KMS-11 (cell line): ENCODE data around the gene RIN3.
"Not testable (repeated sequence)": the region's sequence is repeated elsewhere in the genome, so short reads cannot be mapped to it uniquely, and the experiment has no call there.

Experiments used
- H2AFZ ChIP-seq: fragments of 200-600 bp; sonication (generic); 2 replicates; pipeline ENCODE4 v1.6.1; 2016; ENCODE audit warnings: antibody characterized with exemption, mixed run types, low read depth
- H3K27ac ChIP-seq: fragments of 200-600 bp; sonication (generic); 2 replicates; pipeline ENCODE4 v1.6.1; 2016; ENCODE audit warnings: mild to moderate bottlenecking, mixed run types
- H3K27me3 ChIP-seq: fragments of 200-600 bp; sonication (generic); 2 replicates; pipeline ENCODE4 v1.6.1; 2017; ENCODE audit warnings: mild to moderate bottlenecking, low read depth, mixed run types, moderate library complexity; ENCODE audit not compliant: insufficient read depth
- H3K36me3 ChIP-seq: fragments of 200-600 bp; sonication (generic); 2 replicates; pipeline ENCODE4 v1.6.1; 2017; ENCODE audit warnings: mild to moderate bottlenecking, mixed run types; ENCODE audit not compliant: insufficient read depth
- H3K4me1 ChIP-seq: fragments of 200-600 bp; sonication (generic); 2 replicates; pipeline ENCODE4 v1.6.1; 2016; ENCODE audit warnings: mild to moderate bottlenecking, low read depth, mixed run types; ENCODE audit not compliant: poor library complexity, severe bottlenecking
- H3K4me2 ChIP-seq: fragments of 200-600 bp; sonication (generic); 2 replicates; pipeline ENCODE4 v1.7.0; 2016; ENCODE audit warnings: mild to moderate bottlenecking, mixed run types
- H3K4me3 ChIP-seq: fragments of 200-600 bp; sonication (generic); IDR thresholded peaks from 2 replicates; pipeline ENCODE4 v1.6.1; 2017; ENCODE audit warnings: low read depth, low read length, mixed read lengths; ENCODE audit not compliant: insufficient read depth
- H3K79me2 ChIP-seq: fragments of 200-600 bp; sonication (generic); 2 replicates; pipeline ENCODE4 v1.6.1; 2016; ENCODE audit warnings: low read depth, mixed run types; ENCODE audit not compliant: insufficient read depth
- H3K9ac ChIP-seq: fragments of 200-600 bp; sonication (generic); 2 replicates; pipeline ENCODE4 v1.6.1; 2016; ENCODE audit warnings: mild to moderate bottlenecking, mixed run types
- H4K20me1 ChIP-seq: fragments of 200-600 bp; sonication (generic); 2 replicates; pipeline ENCODE4 v1.6.1; 2016; ENCODE audit warnings: mild to moderate bottlenecking, mixed run types; ENCODE audit not compliant: insufficient read depth
- CTCF ChIP-seq: fragments of 200-600 bp; sonication (generic); conservative IDR thresholded peaks from 2 replicates; pipeline ENCODE4 v1.6.1; 2017; ENCODE audit warnings: low read depth, mild to moderate bottlenecking, antibody characterized with exemption, low read length, moderate library complexity, mixed read lengths

Gene RIN3

GRCh38 chr14:92710001-92710341 is 196.4 kb downstream of the RIN3 start:
- Histone ChIP-seq H2AFZ (no peak overlapping the region), H3K4me1 (no peaks in the 10 kb centered on the region), H4K20me1 (no peaks in the 10 kb centered on the region), H3K36me3 (no peaks in the 10 kb centered on the region), H3K27ac (no peak overlapping the region), H3K79me2 (no peaks in the 10 kb centered on the region), H3K9ac (no peak overlapping the region), H3K27me3 (no peaks in the 10 kb centered on the region), H3K4me3 (no peak overlapping the region), H3K4me2 (no peak overlapping the region)
- TF ChIP-seq CTCF, result no peak

DNA sequence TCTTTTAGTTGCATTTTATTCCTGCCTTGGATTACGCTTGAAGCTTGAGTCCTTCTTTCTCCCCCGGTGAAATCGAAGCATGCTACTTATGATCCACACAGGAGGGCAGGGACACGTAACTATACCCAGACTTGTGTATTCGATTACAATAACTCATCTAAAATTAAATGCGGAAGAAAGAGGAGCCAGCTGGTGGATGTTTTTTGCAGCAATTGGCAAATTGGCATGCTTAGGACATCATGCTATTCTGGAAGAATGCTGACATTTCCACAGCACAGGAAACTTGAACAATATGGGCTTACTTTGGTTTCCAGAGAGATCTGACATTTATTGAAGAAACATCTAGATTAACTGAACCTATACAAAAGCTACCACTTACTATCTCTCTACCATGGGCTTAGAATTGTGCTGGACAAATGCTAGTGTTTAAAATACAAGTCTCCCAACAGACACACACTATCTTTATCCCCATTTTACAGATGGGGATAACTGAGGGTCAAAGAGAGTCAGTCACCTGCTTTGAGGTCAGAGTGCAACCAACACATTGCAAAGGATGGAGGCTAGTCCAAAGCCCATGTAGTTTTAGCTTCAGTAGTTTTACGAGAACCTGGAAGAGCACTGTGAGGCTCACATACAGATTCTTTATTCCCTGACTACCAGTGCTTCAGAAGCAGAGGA is 198.5 kb downstream of the RIN3 start:
- no peaks in the 10 kb centered on the region for H3K36me3 ChIP-seq
- no peak overlapping the region for H3K27ac ChIP-seq
- no peak overlapping the region for H3K4me3 ChIP-seq
- no peak for TF ChIP-seq CTCF
- H3K4me1 ChIP-seq, result peaks cover 7% of the 10 kb centered on the region
- H3K27me3 ChIP-seq, result no peaks in the 10 kb centered on the region
- H2AFZ ChIP-seq, result no peak overlapping the region
- no peaks in the 10 kb centered on the region for H3K79me2 ChIP-seq
- no peak overlapping the region for H3K9ac ChIP-seq
- no peak overlapping the region for H3K4me2 ChIP-seq
- H4K20me1 ChIP-seq, result no peaks in the 10 kb centered on the region

GRCh38 chr14:92712654-92713051 is 199.1 kb downstream of the RIN3 start:
- no peak overlapping the region for H3K4me3 ChIP-seq

GRCh38 chr14:92714739-92715307 is 201.2 kb downstream of the RIN3 start:
- H3K9ac ChIP-seq, H3K4me2 ChIP-seq, H3K27ac ChIP-seq, H2AFZ ChIP-seq, H4K20me1 ChIP-seq, H3K36me3 ChIP-seq, H3K4me1 ChIP-seq, H3K79me2 ChIP-seq, H3K4me3 ChIP-seq, H3K27me3 ChIP-seq: not testable (repeated sequence)
- TF ChIP-seq CTCF, result peak; percentile 63

More at GRCh38 chr14:92712654-92713051, 199.1 kb downstream of the RIN3 start:
- H2AFZ ChIP-seq, result no peak overlapping the region
- TF ChIP-seq CTCF, result no peak
- H3K27ac ChIP-seq, result no peak overlapping the region
- H3K4me2 ChIP-seq, result no peak overlapping the region
- H3K27me3 ChIP-seq, result no peaks in the 10 kb centered on the region
- no peaks in the 10 kb centered on the region for H4K20me1 ChIP-seq
- peaks cover 7% of the 10 kb centered on the region for H3K4me1 ChIP-seq
- H3K36me3 ChIP-seq, result no peaks in the 10 kb centered on the region
- no peak overlapping the region for H3K9ac ChIP-seq
- no peaks in the 10 kb centered on the region for H3K79me2 ChIP-seq
